GM12891 (cell line): ENCODE measurements around the gene AP5Z1.

Experiments used
- POLR2A ChIP-seq: IDR thresholded peaks from 2 replicates; pipeline ENCODE4 v1.6.1; 2011; ENCODE audit warnings: low read depth, low read length, control low read depth
- POLR2AphosphoS5 ChIP-seq: IDR thresholded peaks from 2 replicates; pipeline ENCODE4 v1.6.1; 2011; ENCODE audit warnings: low read depth, low read length, control low read depth
- POU2F2 ChIP-seq: IDR thresholded peaks from 2 replicates; pipeline ENCODE4 v1.6.1; 2011; ENCODE audit warnings: low read depth, mild to moderate bottlenecking, control low read depth, low read length, moderate library complexity
- SPI1 ChIP-seq: IDR thresholded peaks from 2 replicates; pipeline ENCODE4 v1.6.1; 2011; ENCODE audit warnings: low read depth, low read length, control low read depth
- TAF1 ChIP-seq: IDR thresholded peaks from 2 replicates; pipeline ENCODE4 v1.6.1; 2011; ENCODE audit warnings: low read depth, low read length, control low read depth

DNA sequence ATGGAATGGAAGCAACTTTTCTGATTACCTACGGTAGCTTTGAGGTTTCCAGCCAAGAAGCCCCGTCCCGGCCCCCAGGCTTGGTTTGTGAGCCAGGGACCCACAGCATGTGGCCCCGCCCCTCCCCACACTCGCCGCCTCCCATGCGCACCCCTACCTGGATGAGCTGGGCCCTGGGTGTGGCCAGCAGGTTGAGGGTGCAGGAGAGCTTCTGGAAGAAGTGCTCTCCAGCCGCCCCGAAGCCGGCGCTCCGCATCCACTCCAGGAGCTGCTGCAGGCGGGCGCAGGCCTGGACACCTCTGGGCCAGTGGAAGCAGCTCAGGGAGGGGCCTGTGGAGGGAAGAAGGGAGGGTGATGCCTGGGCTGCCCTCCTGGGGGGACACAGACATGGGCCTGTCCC lies 39.7 kb downstream of the AP5Z1 start:
- no peak for TF ChIP-seq POLR2A
- TF ChIP-seq TAF1, result no peak
- TF ChIP-seq POLR2AphosphoS5, result no peak
- TF ChIP-seq POU2F2, result no peak
- TF ChIP-seq SPI1, result no peak
